SK-N-MC (cell line): ENCODE measurements around the gene NAV3.

Experiments
- FOXP2 ChIP-seq: optimal IDR thresholded peaks from 2 replicates; pipeline ENCODE3; 2011; ENCODE audit warnings: mild to moderate bottlenecking, moderate library complexity; ENCODE audit not compliant: insufficient read depth; ENCODE audit errors: extremely low read length, control extremely low read depth
- POLR2AphosphoS5 ChIP-seq: IDR thresholded peaks from 2 replicates; pipeline ENCODE4 v1.6.1; 2012; ENCODE audit warnings: mild to moderate bottlenecking, low read depth, low read length, borderline replicate concordance

GRCh38 chr12:77928078-77928477 is 97.4 kb downstream of the NAV3 start:
- TF ChIP-seq POLR2AphosphoS5, result no peak
- TF ChIP-seq FOXP2, result no peak
